NCI-H526 treated with DMSO at 0.1 percent for 48 hours (cell line): ENCODE data around the gene NUP214.
"Not testable (repeated sequence)": the region's sequence is repeated elsewhere in the genome, so short reads cannot be mapped to it uniquely, and the experiment has no call there.

Source experiments
- DNase-seq: peaks from one replicate; lab custom pipeline; 2025; lab: John Stamatoyannopoulos, UW

NUP214 gene

DNA sequence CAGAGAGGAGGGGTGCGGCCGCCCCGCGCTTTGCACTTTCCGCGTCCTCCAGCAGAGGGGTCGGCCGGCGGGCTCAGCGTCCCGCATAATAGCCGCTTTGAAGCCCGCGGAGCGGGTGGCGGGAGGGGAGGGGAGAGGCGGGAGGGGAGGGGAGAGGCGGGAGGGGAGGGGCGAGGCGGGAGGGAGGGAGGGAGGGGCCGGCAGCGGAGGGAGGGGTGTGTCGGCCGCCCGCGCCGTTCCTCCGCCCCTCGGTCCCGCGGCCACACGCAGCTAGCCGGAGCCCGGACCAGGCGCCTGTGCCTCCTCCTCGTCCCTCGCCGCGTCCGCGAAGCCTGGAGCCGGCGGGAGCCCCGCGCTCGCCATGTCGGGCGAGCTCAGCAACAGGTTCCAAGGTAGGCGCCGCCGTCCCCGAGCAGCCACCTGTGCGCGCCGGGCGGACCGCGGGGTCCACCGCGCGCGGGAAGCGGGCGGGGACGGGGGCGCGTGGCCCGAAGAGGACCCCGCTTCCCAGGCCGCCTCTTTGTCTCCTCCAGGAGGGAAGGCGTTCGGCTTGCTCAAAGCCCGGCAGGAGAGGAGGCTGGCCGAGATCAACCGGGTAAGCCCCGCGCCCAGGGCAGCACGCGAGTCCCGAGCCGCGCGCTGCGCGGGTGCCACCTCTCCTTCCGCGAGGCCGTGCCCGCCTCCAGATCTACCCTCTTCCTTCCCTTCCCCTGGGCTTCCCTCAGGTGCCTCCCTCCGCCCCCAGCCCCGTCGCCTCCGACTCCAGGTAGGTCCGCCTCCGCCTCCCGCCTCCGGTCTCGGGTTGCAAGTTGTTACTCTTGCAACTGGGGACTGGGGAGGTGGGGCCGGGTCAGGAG lies 28.9 kb upstream of the NUP214 start, which contains the start of gene AIF1L:
Gene AIF1L, plus strand, starts transcription at position 263 of the 857 bp plus-strand sequence. Its CDS starts 99 bp downstream, at position 362.
- peak; percentile 20 for DNase-seq

DNA sequence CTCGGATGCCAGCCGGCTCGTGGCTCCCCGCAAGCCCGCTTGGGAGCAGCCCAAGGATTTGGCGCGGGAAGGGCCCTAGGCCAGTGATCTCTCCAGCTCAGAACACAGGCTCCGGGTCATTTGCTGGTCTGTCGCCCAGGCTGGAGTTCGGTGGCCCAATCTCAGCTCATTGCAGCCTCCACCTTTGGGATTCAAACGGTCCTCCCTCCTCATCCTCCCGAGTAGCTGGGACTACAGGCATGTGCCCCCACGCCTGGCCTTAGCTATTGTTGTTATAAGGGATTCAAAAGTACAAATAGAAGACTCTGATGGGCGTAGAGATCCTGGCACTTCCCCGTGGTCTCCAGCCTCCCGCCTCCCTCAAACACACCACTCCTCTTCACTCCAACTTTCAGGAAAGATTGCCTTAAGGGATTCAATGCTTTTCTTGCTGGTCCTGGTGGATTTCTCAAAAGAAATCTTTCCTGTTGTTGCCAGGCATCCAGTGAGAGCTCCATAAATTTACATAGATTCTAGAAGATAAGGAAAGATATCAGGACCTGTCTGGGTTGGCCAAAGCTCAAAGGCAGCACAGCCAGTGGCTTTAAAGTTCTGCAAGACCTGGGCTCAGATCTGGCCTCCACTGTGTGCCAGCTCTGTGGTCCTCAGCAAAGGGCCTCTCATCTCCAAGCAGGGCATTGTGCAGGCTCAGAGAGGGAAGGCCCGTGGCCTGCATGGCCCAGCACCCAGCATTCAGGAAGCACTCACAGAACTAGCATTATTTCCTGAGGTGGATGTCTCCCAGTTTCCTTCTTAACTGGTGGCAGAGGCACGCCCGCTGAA lies 28.0 kb upstream of the NUP214 start:
- DNase-seq: no peak

- no peak for DNase-seq
These were observed 27.5 kb upstream of the NUP214 start for GRCh38 chr9:131097948-131098278.

DNA sequence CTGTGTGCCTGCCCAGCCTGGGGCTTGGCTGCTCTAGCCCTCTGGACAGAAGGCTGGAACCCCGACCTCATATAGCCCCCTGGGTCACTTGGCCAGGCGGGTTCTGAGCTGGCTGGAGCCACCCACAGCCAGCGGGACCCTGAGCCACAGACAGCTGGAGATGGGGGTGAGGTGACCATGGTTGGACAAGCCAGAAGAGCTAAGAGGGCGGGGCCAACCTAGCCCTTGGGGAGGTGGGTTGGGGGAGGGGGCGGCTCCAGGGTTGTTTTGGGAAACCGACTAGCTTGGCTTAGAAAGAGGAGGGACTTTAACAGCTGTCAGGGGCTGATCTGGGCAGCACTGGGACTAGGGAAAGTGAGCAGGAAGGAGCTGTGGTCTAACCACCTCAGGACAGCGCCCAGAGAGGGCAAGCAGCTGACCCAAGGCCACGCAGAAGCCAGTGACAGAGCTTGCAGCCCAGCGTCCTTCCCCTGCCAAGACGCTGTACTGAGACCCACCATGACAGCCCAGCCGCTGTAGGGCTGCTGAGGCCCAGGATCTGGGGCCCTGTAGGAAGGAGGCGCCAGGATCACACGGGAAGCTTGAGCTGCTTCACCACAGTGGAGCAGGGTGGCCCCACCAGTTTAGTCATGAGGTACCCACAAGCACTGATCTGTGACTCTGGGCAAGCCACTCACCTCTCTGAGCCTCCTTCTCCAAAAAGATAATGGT lies 26.8 kb upstream of the NUP214 start:
- DNase-seq: no peak

DNA sequence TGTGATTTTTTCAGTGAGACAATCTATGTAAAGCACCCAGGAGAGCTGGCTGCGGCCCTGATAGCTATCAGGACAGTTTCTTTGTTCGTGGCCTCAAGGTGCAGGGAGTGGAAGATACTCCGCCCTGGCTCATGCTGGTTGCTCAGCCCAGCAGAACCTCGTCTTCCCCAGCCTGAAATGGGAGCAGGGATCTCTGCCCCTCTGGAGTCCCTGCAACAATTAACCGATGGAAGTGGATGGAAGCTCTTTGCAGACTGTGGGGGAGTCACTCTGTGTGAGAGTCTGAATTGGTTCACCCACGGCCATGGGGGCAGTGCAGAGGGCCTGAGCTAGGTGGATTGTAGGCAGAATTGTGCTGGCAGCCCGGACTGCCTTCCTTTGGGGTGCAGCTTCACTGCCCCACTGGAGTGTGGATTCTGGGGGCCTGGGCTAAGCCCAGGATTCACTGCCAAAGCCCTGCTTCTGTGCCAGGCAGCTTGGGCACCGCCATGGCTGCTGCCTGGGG lies 26.2 kb upstream of the NUP214 start:
- DNase-seq: no peak

DNA sequence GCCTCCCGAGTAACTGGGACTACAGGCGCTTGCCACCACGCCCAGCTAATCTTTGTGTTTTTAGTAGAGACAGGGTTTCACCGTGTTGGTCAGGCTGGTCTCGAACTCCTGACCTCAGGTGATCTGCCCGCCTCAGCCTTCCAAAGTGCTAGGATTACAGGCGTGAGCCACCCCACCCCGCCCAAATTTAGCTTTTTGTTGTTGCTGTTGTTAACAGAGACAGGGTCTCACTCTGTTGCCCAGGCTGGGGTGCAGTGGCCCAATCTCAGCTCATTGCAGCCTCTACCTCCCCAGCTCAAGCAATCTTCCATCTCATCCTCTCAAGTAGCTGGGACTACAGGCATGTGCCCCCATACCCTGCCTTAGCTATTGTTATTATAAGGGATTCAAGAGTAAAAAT lies 25.5 kb upstream of the NUP214 start:
- not testable (repeated sequence) for DNase-seq

DNA sequence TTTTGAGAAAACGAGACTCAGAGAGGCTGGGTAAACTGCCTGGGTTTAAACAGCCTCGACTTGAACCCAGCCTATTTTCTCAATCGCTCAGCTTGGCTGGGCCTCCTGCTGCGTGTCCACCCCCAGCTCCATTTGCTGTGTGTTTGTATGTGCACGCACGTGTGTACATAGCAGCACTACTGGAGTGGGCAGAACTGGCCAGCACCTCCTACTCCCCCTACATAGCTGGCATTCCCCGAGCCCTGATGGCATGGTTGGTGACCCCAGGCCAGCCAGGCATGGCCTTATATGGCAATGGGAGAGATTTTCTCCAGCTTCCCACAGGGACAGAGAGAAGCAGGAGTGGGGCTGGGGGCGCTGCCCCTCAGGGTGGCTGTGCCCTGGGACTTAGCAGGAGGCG lies 24.9 kb upstream of the NUP214 start:
- DNase-seq: no peak

- DNase-seq: no peak
These were observed 24.0 kb upstream of the NUP214 start for GRCh38 chr9:131101207-131101964.

GRCh38 chr9:131103024-131103423 lies 22.4 kb upstream of the NUP214 start:
- DNase-seq: no peak

DNA sequence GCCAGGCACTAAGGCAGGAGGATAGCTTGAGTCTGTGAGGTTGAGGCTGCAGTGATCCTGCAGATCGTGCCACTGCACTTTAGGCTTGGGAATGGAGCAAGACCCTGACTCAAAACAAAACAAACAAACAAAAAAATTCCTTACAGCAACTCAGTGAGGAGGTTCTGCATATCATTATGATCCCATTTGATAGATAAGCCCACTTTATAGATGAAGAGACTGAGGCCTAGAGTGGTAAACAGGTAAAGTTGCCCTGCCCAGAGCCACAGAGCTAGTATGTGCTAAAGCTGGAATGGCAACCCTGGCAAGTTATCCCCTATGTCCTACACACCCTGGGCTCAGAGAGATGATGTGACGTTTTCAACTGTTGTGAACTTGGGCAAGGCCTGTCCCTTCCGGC lies 21.9 kb upstream of the NUP214 start:
- DNase-seq: no peak

DNA sequence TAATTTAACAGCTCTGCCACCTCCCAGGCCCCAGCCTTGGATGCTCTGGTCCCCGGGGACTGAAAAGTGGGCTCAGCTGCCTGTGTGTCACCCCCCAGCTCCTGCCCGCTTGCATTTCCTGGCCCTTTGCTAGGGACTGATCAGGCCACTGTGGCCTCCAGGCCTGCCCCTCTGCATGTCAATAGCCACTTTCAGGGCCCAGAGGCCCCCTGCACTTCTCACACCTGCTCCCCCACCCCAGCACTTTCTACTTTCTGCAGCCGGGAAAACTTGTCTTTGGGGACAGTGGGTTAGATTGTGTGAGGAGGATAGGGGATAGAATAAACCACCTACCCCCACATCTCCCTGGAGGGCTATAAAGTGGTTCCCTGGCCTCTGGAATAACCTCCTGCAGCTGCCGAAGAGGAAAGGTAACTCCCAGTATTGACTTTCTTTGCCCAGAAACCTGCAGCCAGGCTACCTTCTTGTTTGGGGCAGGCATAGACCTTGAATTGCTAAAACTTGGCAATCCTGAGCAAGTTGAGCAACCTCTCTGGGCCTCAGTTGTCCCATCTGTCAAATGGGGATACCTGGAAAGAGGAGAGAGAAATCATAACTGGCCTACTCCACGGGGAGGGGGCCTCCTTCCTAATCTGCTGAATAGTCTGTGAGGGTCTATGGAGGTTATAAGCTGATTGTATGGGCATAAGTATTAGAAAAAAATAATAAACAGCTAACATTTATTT lies 21.2 kb upstream of the NUP214 start:
- peak; percentile 4 for DNase-seq

GRCh38 chr9:131105952-131106351 lies 19.4 kb upstream of the NUP214 start:
- no peak for DNase-seq

GRCh38 chr9:131107760-131108159 lies 17.6 kb upstream of the NUP214 start:
- no peak for DNase-seq

DNA sequence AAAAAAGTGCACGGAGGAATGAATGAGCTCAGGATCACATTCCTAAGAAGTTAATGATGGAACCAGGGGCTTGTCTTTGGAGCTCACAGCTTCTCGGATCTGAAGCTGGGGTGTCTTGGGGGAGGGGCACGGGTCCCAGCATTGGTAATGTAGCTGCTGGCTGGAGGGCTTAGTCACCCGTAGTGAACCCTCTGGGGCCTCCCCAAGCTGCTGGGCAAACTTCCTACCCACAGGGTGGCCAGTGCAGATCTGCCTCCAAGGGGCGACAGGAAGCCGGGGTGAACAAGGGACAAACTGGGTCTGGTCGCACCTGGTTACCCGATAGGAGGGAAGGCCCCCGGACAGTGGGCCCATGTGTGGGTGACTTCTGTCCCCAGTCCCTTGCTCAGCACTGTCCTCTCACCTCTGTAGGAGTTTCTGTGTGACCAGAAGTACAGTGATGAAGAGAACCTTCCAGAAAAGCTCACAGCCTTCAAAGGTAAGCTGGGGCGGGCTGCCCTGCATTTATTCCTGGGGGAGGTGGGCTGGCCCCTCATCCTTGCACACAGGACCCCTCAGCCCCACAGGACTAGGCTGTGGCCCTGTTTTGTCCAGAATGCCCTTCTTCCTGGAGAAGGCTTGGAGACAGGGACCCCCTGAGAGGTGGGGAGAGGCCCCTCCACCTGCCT lies 14.1 kb upstream of the NUP214 start:
- no peak for DNase-seq

GRCh38 chr9:131111854-131112311 lies 13.5 kb upstream of the NUP214 start:
- no peak for DNase-seq

GRCh38 chr9:131112374-131113154 lies 12.8 kb upstream of the NUP214 start:
- DNase-seq: no peak

- DNase-seq: no peak
These were observed 11.7 kb upstream of the NUP214 start for GRCh38 chr9:131113655-131114054.

DNA sequence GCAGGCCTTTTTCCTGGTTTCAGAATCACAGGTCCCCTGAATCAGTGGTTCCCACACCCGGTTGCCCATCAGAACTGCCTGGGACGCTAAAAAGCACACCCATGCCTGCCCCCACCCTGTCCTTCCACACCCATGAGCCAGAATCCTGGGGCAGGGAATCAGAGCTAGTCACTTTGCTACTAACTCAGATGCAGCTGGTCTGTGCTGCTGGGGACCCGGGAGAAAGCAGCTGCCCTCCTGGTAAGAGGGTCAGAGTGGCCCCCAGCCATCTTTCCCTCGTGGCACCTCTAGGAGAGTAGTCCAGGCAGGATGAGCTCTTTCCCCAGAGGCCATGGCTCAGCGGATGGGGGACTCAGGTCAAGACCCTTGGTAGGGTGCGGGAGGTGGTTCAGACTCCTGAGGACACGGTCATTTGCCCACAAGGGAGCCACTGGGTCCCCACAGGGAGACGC lies 11.3 kb upstream of the NUP214 start:
- DNase-seq: no peak

DNA sequence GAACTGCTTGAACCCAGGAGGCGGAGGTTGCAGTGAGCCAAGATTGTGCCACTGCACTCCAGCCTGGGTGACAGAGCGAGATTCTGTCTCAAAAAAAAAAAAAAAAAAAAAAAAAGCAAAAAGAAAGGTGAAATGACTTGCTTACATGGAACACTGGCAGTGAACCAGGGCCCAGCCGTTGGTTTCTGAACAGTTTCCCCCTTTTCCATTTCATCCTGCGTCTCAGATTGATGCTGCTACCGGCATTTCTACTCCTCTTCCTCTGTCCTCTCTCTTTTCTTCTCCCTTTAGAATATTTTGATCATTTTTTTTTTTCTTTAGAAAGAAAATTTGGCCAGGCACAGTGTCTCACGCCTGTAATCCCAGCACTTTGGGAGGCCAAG lies 10.0 kb upstream of the NUP214 start:
- DNase-seq: not testable (repeated sequence)
